ENCODE results near the gene WIPF1. TPM values are rescaled to one million over a fixed set of nuclear protein-coding genes. Genes with fewer than 3 reads are reported as not detected.

Gene WIPF1
- total RNA-seq, 1 donor from 2014 or later = 19.3 TPM

DNA sequence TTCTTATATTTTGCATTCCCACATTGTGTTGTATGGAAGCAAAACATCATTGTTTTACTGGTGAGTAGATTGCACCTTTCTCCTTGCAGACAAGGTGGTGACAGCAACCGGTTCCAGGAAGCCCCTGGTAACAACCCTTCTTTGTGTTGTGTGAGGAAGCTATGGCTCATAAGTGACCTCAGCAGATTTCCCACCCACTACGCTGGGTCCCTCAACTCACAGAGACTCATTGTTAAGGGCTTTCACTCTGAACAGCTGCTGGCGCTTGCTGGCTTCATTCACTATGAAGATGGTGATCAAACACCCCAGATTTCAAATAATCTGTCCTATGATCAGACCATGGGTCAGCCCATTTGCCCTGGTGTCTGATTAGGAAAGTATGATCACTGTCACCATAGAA is 53.4 kb downstream of the WIPF1 start:
- Histone ChIP-seq H2AFZ (ENCODE audit: low read depth, low read length) (no peak overlapping the region), H3K4me2 (ENCODE audit: low read length) (no peak overlapping the region), H3K36me3 (ENCODE audit: insufficient read depth, low read length) (no peaks in the 10 kb centered on the region), H3K4me1 (ENCODE audit: insufficient read depth, low read length) (no peaks in the 10 kb centered on the region), H4K20me1 (ENCODE audit: insufficient read depth, low read length) (no peaks in the 10 kb centered on the region), H3K9ac (ENCODE audit: low read length) (no peak overlapping the region), H3K9me3 (ENCODE audit: insufficient read depth, low read depth, low read length) (no peaks in the 10 kb centered on the region), H3K27me3 (ENCODE audit: insufficient read depth, low read length) (no peaks in the 10 kb centered on the region), H3K27ac (ENCODE audit: low read depth, low read length) (no peak overlapping the region), H3K4me3 (ENCODE audit: insufficient read depth, low read depth, low read length) (no peak overlapping the region), H3K79me2 (ENCODE audit: insufficient read depth, low read length) (no peaks in the 10 kb centered on the region)
- Mint-ChIP-seq H3K27me3 (ENCODE audit: low read depth, unreplicated experiment) (peaks cover 5% of the 10 kb centered on the region), H3K4me3 (ENCODE audit: unreplicated experiment) (no peak overlapping the region), H3K27ac (ENCODE audit: unreplicated experiment) (no peak overlapping the region), H3K36me3 (ENCODE audit: low read depth, unreplicated experiment) (peaks cover 2% of the 10 kb centered on the region), H3K9me3 (ENCODE audit: unreplicated experiment) (no peaks in the 10 kb centered on the region), H3K4me1 (ENCODE audit: low read depth, unreplicated experiment) (no peaks in the 10 kb centered on the region)
- DNase-seq (ENCODE audit: low read depth) (no peak), FAIRE-seq (no peak)
- TF ChIP-seq, protein P1, sequence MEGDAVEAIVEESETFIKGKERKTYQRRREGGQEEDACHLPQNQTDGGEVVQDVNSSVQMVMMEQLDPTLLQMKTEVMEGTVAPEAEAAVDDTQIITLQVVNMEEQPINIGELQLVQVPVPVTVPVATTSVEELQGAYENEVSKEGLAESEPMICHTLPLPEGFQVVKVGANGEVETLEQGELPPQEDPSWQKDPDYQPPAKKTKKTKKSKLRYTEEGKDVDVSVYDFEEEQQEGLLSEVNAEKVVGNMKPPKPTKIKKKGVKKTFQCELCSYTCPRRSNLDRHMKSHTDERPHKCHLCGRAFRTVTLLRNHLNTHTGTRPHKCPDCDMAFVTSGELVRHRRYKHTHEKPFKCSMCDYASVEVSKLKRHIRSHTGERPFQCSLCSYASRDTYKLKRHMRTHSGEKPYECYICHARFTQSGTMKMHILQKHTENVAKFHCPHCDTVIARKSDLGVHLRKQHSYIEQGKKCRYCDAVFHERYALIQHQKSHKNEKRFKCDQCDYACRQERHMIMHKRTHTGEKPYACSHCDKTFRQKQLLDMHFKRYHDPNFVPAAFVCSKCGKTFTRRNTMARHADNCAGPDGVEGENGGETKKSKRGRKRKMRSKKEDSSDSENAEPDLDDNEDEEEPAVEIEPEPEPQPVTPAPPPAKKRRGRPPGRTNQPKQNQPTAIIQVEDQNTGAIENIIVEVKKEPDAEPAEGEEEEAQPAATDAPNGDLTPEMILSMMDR (IDR thresholded peaks at IDR 0.05; ENCODE audit: insufficient read depth, low read depth, low read length) = no peak
- TF ChIP-seq EZH2 (IDR thresholded peaks at IDR 0.05; ENCODE audit: insufficient read depth, low read length) = no peak

DNA sequence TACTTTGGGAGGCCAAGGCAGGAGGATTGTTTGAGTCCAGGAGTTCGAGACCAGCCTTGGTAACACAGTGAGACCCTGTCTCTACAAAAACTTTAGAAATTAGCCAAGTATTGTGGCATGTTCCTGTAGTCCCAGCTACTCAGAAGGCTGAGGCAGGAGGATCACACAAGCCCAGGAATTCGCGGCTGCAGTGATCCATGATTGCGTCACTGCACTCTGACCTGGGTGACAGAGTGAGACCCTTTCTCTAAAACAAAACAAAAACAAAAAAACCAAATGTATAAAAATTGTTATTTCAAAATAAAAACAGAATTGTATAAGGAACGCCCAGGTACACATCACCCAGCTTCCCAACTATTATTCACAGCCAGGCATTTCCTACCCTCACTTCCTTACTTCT is 56.7 kb downstream of the WIPF1 start:
- no peaks in the 10 kb centered on the region for H3K27me3 ChIP-seq (ENCODE audit: insufficient read depth, low read length)
- H3K27ac Mint-ChIP-seq (ENCODE audit: unreplicated experiment) = no peak overlapping the region
- TF ChIP-seq, protein P1 (IDR thresholded peaks at IDR 0.05; ENCODE audit: insufficient read depth, low read depth, low read length) = no peak
- no peak overlapping the region for H3K4me3 ChIP-seq (ENCODE audit: insufficient read depth, low read depth, low read length)
- DNase-seq (ENCODE audit: low read depth) (no peak), FAIRE-seq (no peak)
- H3K9ac ChIP-seq (ENCODE audit: low read length) = no peak overlapping the region
- H3K9me3 ChIP-seq (ENCODE audit: insufficient read depth, low read depth, low read length) = no peaks in the 10 kb centered on the region
- no peak overlapping the region for H3K4me3 Mint-ChIP-seq (ENCODE audit: unreplicated experiment)
- H3K79me2 ChIP-seq (ENCODE audit: insufficient read depth, low read length) = no peaks in the 10 kb centered on the region
- H3K9me3 Mint-ChIP-seq (ENCODE audit: unreplicated experiment) = no peaks in the 10 kb centered on the region
- peaks cover 5% of the 10 kb centered on the region for H3K4me1 Mint-ChIP-seq (ENCODE audit: low read depth, unreplicated experiment)
- H4K20me1 ChIP-seq (ENCODE audit: insufficient read depth, low read length) = no peaks in the 10 kb centered on the region
- no peaks in the 10 kb centered on the region for H3K4me1 ChIP-seq (ENCODE audit: insufficient read depth, low read length)
- no peak overlapping the region for H3K27ac ChIP-seq (ENCODE audit: low read depth, low read length)
- H3K27me3 Mint-ChIP-seq (ENCODE audit: low read depth, unreplicated experiment) = no peaks in the 10 kb centered on the region
- H2AFZ ChIP-seq (ENCODE audit: low read depth, low read length) = no peak overlapping the region
- H3K4me2 ChIP-seq (ENCODE audit: low read length) = no peak overlapping the region
- H3K36me3 Mint-ChIP-seq (ENCODE audit: low read depth, unreplicated experiment) = no peaks in the 10 kb centered on the region
- H3K36me3 ChIP-seq (ENCODE audit: insufficient read depth, low read length) = no peaks in the 10 kb centered on the region

DNA sequence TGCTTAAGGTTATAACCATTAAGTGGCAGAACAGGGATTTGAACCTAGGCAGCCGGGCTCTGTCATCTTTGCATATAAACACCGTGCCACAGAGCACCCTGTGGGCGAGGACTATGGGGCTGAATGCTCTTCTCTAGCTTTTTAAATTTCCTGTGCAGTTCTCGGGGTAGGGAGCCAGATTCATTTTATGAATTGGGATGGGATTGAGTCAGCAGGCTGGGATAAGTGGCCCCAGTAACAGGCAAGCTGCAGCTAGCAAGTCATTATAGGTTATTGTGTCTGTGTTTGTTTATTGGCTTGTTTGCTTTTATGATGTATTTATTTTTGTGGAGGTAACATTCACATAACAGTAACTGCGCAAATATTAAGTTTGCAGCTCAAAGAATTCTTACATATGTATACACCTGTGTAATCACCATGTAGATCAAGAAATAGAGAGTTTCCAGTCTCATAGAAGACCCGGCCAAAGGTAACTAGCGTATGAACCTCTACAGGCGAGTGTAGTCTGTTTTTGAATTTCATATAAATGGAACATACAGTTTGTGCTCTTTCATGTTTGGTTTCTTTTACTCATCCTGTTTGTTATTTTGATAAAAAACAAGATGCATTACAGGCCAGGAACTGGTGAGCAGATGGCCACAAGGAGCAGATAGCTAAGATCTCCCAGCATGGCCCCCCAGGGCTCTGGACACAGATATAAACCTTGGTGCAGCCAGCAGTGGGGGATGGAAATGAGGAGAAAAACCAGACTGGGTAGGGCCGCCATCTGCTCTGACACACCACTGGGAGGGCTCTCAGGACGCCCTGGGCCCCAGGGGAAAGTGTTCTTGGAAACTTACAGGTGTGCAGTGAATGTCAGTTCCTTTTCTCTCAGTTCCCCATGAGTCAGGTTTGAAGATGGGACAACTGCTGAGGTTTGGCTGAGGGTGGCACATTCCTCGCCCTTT is 61.6 kb downstream of the WIPF1 start:
- H3K36me3 Mint-ChIP-seq (ENCODE audit: low read depth, unreplicated experiment) = peaks cover 2% of the 10 kb centered on the region
- no peak overlapping the region for H3K4me2 ChIP-seq (ENCODE audit: low read length)

More for the DNA sequence above, 61.6 kb downstream of the WIPF1 start:
- Histone ChIP-seq H2AFZ (ENCODE audit: low read depth, low read length) (no peak overlapping the region), H3K4me1 (ENCODE audit: insufficient read depth, low read length) (no peaks in the 10 kb centered on the region), H4K20me1 (ENCODE audit: insufficient read depth, low read length) (no peaks in the 10 kb centered on the region), H3K79me2 (ENCODE audit: insufficient read depth, low read length) (no peaks in the 10 kb centered on the region), H3K9me3 (ENCODE audit: insufficient read depth, low read depth, low read length) (no peaks in the 10 kb centered on the region), H3K27me3 (ENCODE audit: insufficient read depth, low read length) (no peaks in the 10 kb centered on the region), H3K36me3 (ENCODE audit: insufficient read depth, low read length) (no peaks in the 10 kb centered on the region), H3K27ac (ENCODE audit: low read depth, low read length) (no peak overlapping the region), H3K4me3 (ENCODE audit: insufficient read depth, low read depth, low read length) (no peak overlapping the region), H3K9ac (ENCODE audit: low read length) (no peak overlapping the region)
- FAIRE-seq (no peak), DNase-seq (ENCODE audit: low read depth) (no peak)
- no peak for TF ChIP-seq EZH2 (IDR thresholded peaks at IDR 0.05; ENCODE audit: insufficient read depth, low read length)
- TF ChIP-seq, protein P1 (IDR thresholded peaks at IDR 0.05; ENCODE audit: insufficient read depth, low read depth, low read length) = no peak
- H3K9me3 Mint-ChIP-seq (ENCODE audit: unreplicated experiment) = no peaks in the 10 kb centered on the region
- H3K27ac Mint-ChIP-seq (ENCODE audit: unreplicated experiment) = no peak overlapping the region
- peaks cover 4% of the 10 kb centered on the region for H3K27me3 Mint-ChIP-seq (ENCODE audit: low read depth, unreplicated experiment)
- H3K4me1 Mint-ChIP-seq (ENCODE audit: low read depth, unreplicated experiment) = peaks cover 5% of the 10 kb centered on the region
- no peak overlapping the region for H3K4me3 Mint-ChIP-seq (ENCODE audit: unreplicated experiment)

Data from astrocyte (in vitro differentiated cells and primary cell).